Immature natural killer cell (primary cell): ENCODE results near the gene CBX1. TPM values are rescaled to one million over a fixed set of nuclear protein-coding genes. Genes with fewer than 3 reads are reported as not detected.

Experiments
- DNase-seq, 3 donors: peaks; one replicate each; pipeline ENCODE4 v3.0.0; 2022; ENCODE audit warnings: mixed read lengths in 1 of 3
- H3K27ac Mint-ChIP-seq, 6 donors: one replicate each; pipeline ENCODE4 v1.8.0; 2020; ENCODE audit warnings: mixed read lengths in 6 of 6, mild to moderate bottlenecking in 5 of 6, inconsistent platforms in 4 of 6, moderate library complexity in 3 of 6
- H3K27me3 Mint-ChIP-seq, 3 donors: one replicate each; pipeline ENCODE4 v1.8.0; 2020 to 2021; ENCODE audit warnings: low read depth in 3 of 3, mild to moderate bottlenecking in 3 of 3, mixed read lengths in 3 of 3, moderate library complexity in 3 of 3, inconsistent platforms in 1 of 3
- H3K36me3 Mint-ChIP-seq, 3 donors: one replicate each; pipeline ENCODE4 v1.8.0; 2020; ENCODE audit warnings: mixed read lengths in 3 of 3, inconsistent platforms in 2 of 3, mild to moderate bottlenecking in 2 of 3
- H3K4me1 Mint-ChIP-seq, 2 donors: one replicate each; pipeline ENCODE4 v1.8.0; 2020; ENCODE audit warnings: inconsistent platforms in 2 of 2, mild to moderate bottlenecking in 2 of 2, mixed read lengths in 2 of 2, moderate library complexity in 1 of 2
- H3K4me3 Mint-ChIP-seq, 5 donors: one replicate each; pipeline ENCODE4 v1.8.0; 2020; ENCODE audit warnings: mild to moderate bottlenecking in 5 of 5, mixed read lengths in 5 of 5, inconsistent platforms in 3 of 5, moderate library complexity in 3 of 5
- H3K9me3 Mint-ChIP-seq, 6 donors: one replicate each; pipeline ENCODE4 v1.8.0; 2020; ENCODE audit warnings: mild to moderate bottlenecking in 6 of 6, mixed read lengths in 6 of 6, inconsistent platforms in 4 of 6, moderate library complexity in 3 of 6
- polyA plus RNA-seq, 3 donors: library from polyadenylated mRNA; unstranded; fragments of 300-500 nt; fragmentation: Illumina TruSeq; gene quantifications; one replicate each; pipeline ENCODE4 v1.2.3, GENCODE V29; 2021

Gene CBX1
- polyA plus RNA-seq, 3 donors from 2014 or later, result 19.3 to 30.0 (median 27.0) TPM

- H3K27ac Mint-ChIP-seq, result no peak overlapping the region
- no peak overlapping the region for H3K4me3 Mint-ChIP-seq
Observed at GRCh38 chr17:48030531-48030930, 70.7 kb downstream of the CBX1 start.

GRCh38 chr17:48028736-48029135 lies 72.5 kb downstream of the CBX1 start:
- DNase-seq, result no peak
- no peak overlapping the region for H3K4me3 Mint-ChIP-seq
- H3K9me3 Mint-ChIP-seq, result no peaks in the 10 kb centered on the region
- H3K36me3 Mint-ChIP-seq, result peaks cover 0 to 4% (median 3%) of the 10 kb centered on the region in 3 donors
- no peak overlapping the region for H3K27ac Mint-ChIP-seq
- H3K27me3 Mint-ChIP-seq, result peaks cover 8 to 13% (median 9%) of the 10 kb centered on the region in 3 donors
- peaks cover 26 to 29% of the 10 kb centered on the region in 2 donors for H3K4me1 Mint-ChIP-seq

More at GRCh38 chr17:48030531-48030930, 70.7 kb downstream of the CBX1 start:
- H3K4me1 Mint-ChIP-seq, result peaks cover 12 to 13% of the 10 kb centered on the region in 2 donors
- H3K27me3 Mint-ChIP-seq, result peaks cover 0 to 5% (median 4%) of the 10 kb centered on the region in 3 donors
- peaks cover 0 to 4% (median 3%) of the 10 kb centered on the region in 3 donors for H3K36me3 Mint-ChIP-seq
- H3K9me3 Mint-ChIP-seq, result no peaks in the 10 kb centered on the region
- no peak for DNase-seq

- no peak overlapping the region for H3K27ac Mint-ChIP-seq
- H3K4me3 Mint-ChIP-seq, result no peak overlapping the region
- peaks cover 31 to 38% of the 10 kb centered on the region in 2 donors for H3K4me1 Mint-ChIP-seq
- no peaks in the 10 kb centered on the region for H3K9me3 Mint-ChIP-seq
- DNase-seq, result no peak
- H3K36me3 Mint-ChIP-seq, result peaks cover 0 to 3% (median 1%) of the 10 kb centered on the region in 3 donors
- peaks cover 13 to 15% (median 14%) of the 10 kb centered on the region in 3 donors for H3K27me3 Mint-ChIP-seq
Observed at GRCh38 chr17:48027322-48027981, 73.8 kb downstream of the CBX1 start.

GRCh38 chr17:48026502-48027321 lies 74.6 kb downstream of the CBX1 start:
- H3K9me3 Mint-ChIP-seq, result no peaks in the 10 kb centered on the region
- peak overlapping the region; percentile 36 to 99 (median 65) for H3K4me3 Mint-ChIP-seq
- peaks cover 14 to 17% (median 16%) of the 10 kb centered on the region in 3 donors for H3K27me3 Mint-ChIP-seq
- H3K27ac Mint-ChIP-seq, result no peak overlapping the region
- H3K4me1 Mint-ChIP-seq, result peaks cover 31 to 38% of the 10 kb centered on the region in 2 donors
- no peaks in the 10 kb centered on the region for H3K36me3 Mint-ChIP-seq
- peak; percentile 63 to 72 (median 68) for DNase-seq

GRCh38 chr17:48025904-48026501 lies 75.3 kb downstream of the CBX1 start:
- Mint-ChIP-seq H3K4me3 (peak overlapping the region; percentile 85 to 99 (median 90)), H3K27me3 (peaks cover 17 to 21% (median 20%) of the 10 kb centered on the region in 3 donors), H3K27ac (no peak overlapping the region), H3K9me3 (no peaks in the 10 kb centered on the region), H3K36me3 (no peaks in the 10 kb centered on the region), H3K4me1 (peaks cover 31 to 38% of the 10 kb centered on the region in 2 donors)
- no peak for DNase-seq

- DNase-seq, result peak; percentile 93 to 96 (median 95)
- H3K9me3 Mint-ChIP-seq, result no peaks in the 10 kb centered on the region
- H3K27me3 Mint-ChIP-seq, result peaks cover 19 to 27% (median 20%) of the 10 kb centered on the region in 3 donors
- H3K4me1 Mint-ChIP-seq, result peaks cover 31 to 38% of the 10 kb centered on the region in 2 donors
- peak overlapping the region; percentile 85 to 99 (median 90) for H3K4me3 Mint-ChIP-seq
- H3K36me3 Mint-ChIP-seq, result no peaks in the 10 kb centered on the region
- peak overlapping the region; percentile 46 to 86 (median 81) for H3K27ac Mint-ChIP-seq
Observed at GRCh38 chr17:48025040-48025903, 76.0 kb downstream of the CBX1 start.

GRCh38 chr17:48024149-48025039 lies 76.9 kb downstream of the CBX1 start:
- H3K27ac Mint-ChIP-seq, result peak overlapping the region; percentile 46 to 86 (median 81)
- H3K4me1 Mint-ChIP-seq, result peaks cover 31 to 38% of the 10 kb centered on the region in 2 donors
- H3K27me3 Mint-ChIP-seq, result peaks cover 19 to 29% (median 20%) of the 10 kb centered on the region in 3 donors
- peak; percentile 18 to 29 (median 24) for DNase-seq
- peak overlapping the region; percentile 85 to 99 (median 90) for H3K4me3 Mint-ChIP-seq
- no peaks in the 10 kb centered on the region for H3K36me3 Mint-ChIP-seq
- no peaks in the 10 kb centered on the region for H3K9me3 Mint-ChIP-seq

GRCh38 chr17:48023400-48024148 lies 77.7 kb downstream of the CBX1 start:
- DNase-seq, result peak; percentile 21 to 36 (median 32)
- no peak overlapping the region for H3K27ac Mint-ChIP-seq
- H3K27me3 Mint-ChIP-seq, result peaks cover 15 to 29% (median 19%) of the 10 kb centered on the region in 3 donors
- H3K4me1 Mint-ChIP-seq, result peaks cover 31 to 38% of the 10 kb centered on the region in 2 donors
- H3K9me3 Mint-ChIP-seq, result no peaks in the 10 kb centered on the region
- peak overlapping the region; percentile 27 to 58 (median 52) for H3K4me3 Mint-ChIP-seq
- H3K36me3 Mint-ChIP-seq, result no peaks in the 10 kb centered on the region

- Mint-ChIP-seq H3K36me3 (no peaks in the 10 kb centered on the region), H3K4me3 (peak overlapping the region in 2 of 5 donors; percentile 55 to 60), H3K9me3 (no peaks in the 10 kb centered on the region), H3K27me3 (peaks cover 16 to 29% (median 19%) of the 10 kb centered on the region in 3 donors), H3K27ac (no peak overlapping the region), H3K4me1 (peaks cover 31 to 38% of the 10 kb centered on the region in 2 donors)
- DNase-seq, result no peak
Observed at GRCh38 chr17:48022901-48023300, 78.4 kb downstream of the CBX1 start.

GRCh38 chr17:48021934-48022333 lies 79.3 kb downstream of the CBX1 start:
- peaks cover 31 to 38% of the 10 kb centered on the region in 2 donors for H3K4me1 Mint-ChIP-seq
- no peaks in the 10 kb centered on the region for H3K36me3 Mint-ChIP-seq
- no peak for DNase-seq
- H3K4me3 Mint-ChIP-seq, result no peak overlapping the region
- no peaks in the 10 kb centered on the region for H3K9me3 Mint-ChIP-seq
- peak overlapping the region in 1 of 6 donors; percentile 27 for H3K27ac Mint-ChIP-seq
- peaks cover 16 to 29% (median 19%) of the 10 kb centered on the region in 3 donors for H3K27me3 Mint-ChIP-seq
